ENCODE results near the gene NFATC4.

Gene NFATC4

DNA sequence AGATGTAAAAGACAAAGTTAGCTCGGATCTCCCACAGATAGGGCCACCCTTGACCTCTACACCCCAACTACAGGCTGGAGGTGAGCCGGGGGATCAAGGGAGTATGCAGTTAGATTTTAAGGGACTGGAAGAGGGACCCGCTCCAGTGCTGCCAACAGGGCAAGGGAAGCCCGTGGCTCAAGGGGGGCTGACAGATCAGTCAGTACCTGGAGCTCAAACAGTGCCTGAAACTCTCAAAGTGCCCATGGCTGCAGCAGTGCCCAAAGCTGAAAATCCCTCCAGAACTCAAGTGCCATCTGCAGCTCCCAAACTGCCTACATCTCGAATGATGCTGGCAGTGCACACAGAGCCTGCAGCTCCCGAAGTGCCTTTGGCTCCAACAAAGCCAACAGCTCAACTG is 41.2 kb downstream of the NFATC4 start:
- POLR2A ChIA-PET: interaction anchor here (1.0 to 1.6 kb wide), 3 partner anchors 10 to 43 kb away, joined by 4 to 5 read pairs (median 5); partner anchors contain the start of gene KHNYN
- no peak for TF ChIP-seq CTCF (IDR thresholded peaks at IDR 0.05; ENCODE audit: insufficient read depth, low read length, missing control alignments)
- CTCF ChIA-PET: interaction anchor here (0.8 to 28.4 kb wide), 8 partner anchors 10 to 101 kb away, joined by 3 to 557 read pairs (median 6); partner anchors contain the start of genes ADCY4, CBLN3, CIDEB and KHNYN

GRCh38 chr14:24409956-24410355 is 42.0 kb downstream of the NFATC4 start:
- CTCF ChIA-PET: interaction anchor here (0.9 to 28.4 kb wide), 7 partner anchors 11 to 102 kb away, joined by 3 to 557 read pairs (median 7); partner anchors contain the start of genes ADCY4, CBLN3, CIDEB and KHNYN
- H3K4me3 ChIP-seq (ENCODE audit: low read depth, low read length): no peak overlapping the region
- POLR2A ChIA-PET: interaction anchor here (1.0 kb wide), 2 partner anchors 20 to 44 kb away, joined by 5 read pairs; partner anchors contain the start of gene KHNYN
- TF ChIP-seq CTCF (IDR thresholded peaks at IDR 0.05; ENCODE audit: insufficient read depth, low read length, missing control alignments): no peak
- no peak for DNase-seq (ENCODE audit: low read depth, low spot score)

More for the DNA sequence above, 41.2 kb downstream of the NFATC4 start:
- DNase-seq (ENCODE audit: low read depth, low spot score): no peak
- H3K4me3 ChIP-seq (ENCODE audit: low read depth, low read length): no peak overlapping the region

DNA sequence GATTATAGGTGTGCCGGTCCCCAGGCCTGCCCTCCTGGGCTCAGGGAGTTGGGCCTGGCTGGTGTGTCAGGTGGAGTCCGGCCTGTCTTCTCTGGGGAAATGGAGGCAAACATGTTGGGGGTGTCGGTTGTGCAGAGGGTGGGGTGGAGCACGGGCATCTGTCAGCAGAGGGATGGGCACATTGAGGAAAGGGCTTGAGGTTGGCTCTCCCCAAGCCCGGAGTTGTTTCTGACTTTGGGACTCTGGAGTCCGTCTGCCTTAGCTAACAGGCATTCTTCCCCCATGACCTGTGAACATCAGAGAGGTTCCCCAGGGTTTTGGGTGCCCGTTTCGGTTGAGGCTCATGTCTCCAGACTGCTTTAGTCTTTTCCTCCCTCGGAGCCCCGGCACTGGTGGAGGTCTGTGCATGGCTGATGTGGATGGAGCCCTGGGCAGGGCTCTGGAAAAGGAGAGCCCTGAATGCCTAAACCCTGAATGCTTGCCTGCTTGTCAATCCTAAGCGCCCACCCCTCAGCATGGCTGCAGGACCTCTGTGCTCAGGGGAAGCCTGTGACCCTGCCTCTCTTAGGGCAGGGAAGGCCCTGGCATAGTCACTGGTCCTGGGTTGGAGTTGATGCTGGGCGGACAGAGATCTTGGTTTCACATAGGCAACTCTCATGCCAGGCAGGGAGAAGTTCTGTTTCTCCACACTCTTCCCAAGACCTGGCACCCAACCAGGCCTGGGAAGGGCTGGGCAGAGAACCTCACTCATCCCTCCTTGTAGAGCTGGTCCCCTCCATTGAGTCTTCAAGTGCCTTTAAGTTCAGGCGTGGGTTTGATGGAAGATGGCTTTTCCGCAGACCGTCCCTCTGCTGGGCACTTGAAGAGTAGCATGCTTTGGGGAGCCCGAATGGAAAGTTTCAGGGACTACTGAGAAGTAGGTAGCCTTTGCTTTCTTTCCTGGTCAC is 43.7 kb downstream of the NFATC4 start:
- ChIA-PET CTCF (interaction anchor here (0.6 to 33.5 kb wide), 10 partner anchors 1 to 83 kb away, joined by 3 to 1633 read pairs (median 4); partner anchors contain the start of genes ADCY4, CBLN3, KHNYN and NYNRIN), POLR2A (no interaction called here)
- H3K4me3 ChIP-seq (ENCODE audit: low read depth, low read length): no peak overlapping the region
- DNase-seq (ENCODE audit: low read depth, low spot score): no peak
- peak; percentile 76 for TF ChIP-seq CTCF (IDR thresholded peaks at IDR 0.05; ENCODE audit: insufficient read depth, low read length, missing control alignments)

DNA sequence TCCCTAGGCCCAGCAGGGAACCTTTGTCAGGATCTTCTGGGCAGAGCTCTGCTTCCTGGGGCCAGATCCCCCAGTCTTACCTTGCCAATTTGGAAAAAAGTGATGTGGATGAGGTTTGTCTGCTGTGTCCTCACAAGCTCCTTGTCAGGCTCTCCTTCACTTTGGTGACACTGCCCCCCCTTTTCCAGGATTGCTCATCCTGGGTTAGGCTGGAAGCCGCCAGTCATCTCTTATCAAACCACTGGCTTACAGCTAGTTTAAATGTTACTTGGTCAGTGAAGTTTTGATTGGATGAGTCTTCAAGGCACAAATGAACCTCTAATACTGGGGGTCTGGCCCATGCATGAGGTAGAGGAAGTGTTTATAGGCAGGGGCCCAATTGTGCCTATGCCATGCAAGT is 46.1 kb downstream of the NFATC4 start:
- no peak overlapping the region for H3K4me3 ChIP-seq (ENCODE audit: low read depth, low read length)
- no peak for DNase-seq (ENCODE audit: low read depth, low spot score)
- ChIA-PET POLR2A (no interaction called here), CTCF (interaction anchor here (0.7 to 33.5 kb wide), 7 partner anchors 2 to 85 kb away, joined by 3 to 1633 read pairs (median 6); partner anchors contain the start of genes ADCY4, CBLN3, KHNYN and NYNRIN)
- TF ChIP-seq CTCF (IDR thresholded peaks at IDR 0.05; ENCODE audit: insufficient read depth, low read length, missing control alignments): no peak

DNA sequence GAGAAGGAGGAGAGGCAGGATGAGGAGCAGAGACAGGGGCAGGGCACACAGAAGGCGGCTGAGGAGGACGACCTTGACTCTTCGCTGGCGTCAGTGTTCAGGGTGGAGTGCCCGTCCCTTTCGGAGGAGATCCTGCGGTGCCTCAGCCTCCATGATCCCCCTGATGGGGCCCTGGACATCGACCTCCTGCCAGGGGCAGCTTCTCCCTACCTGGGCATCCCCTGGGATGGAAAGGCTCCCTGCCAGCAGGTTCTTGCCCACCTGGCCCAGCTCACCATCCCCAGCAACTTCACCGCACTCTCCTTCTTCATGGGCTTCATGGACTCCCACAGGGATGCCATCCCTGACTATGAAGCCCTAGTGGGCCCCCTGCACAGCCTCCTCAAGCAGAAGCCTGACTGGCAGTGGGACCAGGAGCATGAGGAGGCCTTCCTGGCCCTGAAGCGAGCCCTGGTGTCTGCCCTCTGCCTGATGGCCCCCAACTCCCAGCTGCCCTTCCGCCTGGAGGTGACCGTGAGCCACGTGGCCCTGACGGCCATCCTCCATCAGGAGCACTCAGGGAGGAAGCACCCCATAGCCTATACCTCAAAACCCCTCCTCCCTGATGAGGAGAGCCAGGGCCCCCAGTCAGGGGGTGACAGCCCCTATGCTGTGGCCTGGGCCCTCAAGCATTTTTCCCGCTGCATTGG is 46.9 kb downstream of the NFATC4 start:
- no peak overlapping the region for H3K4me3 ChIP-seq (ENCODE audit: low read depth, low read length)
- no peak for DNase-seq (ENCODE audit: low read depth, low spot score)
- POLR2A ChIA-PET: no interaction called here
- CTCF ChIA-PET: interaction anchor here (1.5 to 33.5 kb wide), 6 partner anchors 3 to 86 kb away, joined by 4 to 1633 read pairs (median 282); partner anchors contain the start of genes ADCY4, CBLN3, KHNYN and NYNRIN
- TF ChIP-seq CTCF (IDR thresholded peaks at IDR 0.05; ENCODE audit: insufficient read depth, low read length, missing control alignments): no peak

Measured in AG04449 (cell line).